Measurements from ENCODE around the gene ZNF506.
"Not testable (repeated sequence)": the region's sequence is repeated elsewhere in the genome, so short reads cannot be mapped to it uniquely, and the experiment has no call there.

Gene ZNF506

DNA sequence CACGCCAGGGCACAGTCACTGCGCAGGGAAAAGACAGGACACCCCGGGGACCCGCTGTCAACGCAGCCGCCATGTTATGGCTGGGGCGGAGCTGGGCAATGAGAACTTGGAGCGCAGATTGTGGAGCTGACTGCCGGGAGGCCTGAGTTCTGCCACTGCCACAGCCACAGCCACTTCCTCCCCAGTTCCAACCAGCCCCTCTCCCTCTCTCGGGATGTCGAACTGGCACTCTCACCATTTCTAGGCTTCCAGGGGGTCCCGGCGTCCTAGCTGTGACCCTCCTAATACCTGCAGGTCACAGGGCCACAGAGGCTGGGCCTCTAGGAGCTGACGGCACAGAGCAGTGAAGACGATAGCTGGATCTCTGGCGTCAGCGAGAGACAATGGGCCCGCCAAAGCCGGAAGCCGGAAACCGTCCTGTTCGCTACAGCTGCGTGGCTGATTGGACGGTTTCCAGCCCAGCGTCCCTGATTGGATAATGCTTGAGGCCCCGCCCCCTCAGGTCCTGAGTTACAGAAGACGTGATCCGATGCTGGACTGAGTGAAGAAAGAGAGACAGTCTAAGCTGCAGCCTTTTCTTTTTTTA is at the start of gene ZNF506:
Gene ZNF506 (minus strand): TSS at position 385 of the 586 bp plus-strand sequence. CDS start 147 bp downstream, at position 238.
- DNase-seq: peak; percentile 94

DNA sequence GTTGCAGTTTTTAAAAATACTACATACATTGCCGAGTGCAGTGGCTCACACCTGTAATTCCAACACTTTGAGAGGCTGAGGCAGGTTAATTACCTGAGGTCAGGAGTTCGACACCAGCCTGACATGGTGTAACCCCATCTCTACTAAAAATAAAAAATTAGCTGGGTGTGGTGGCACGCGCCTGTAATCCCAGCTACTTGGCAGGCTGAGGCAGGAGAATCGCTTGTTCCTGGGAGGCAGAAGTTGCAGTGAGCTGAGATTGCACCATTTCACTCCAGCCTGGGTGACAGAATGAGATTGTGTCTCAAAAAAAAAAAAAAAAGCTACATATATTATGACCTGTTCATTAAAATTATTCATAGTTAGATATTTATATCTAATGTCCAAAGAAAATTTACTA is 48.5 kb upstream of the ZNF506 start:
- not testable (repeated sequence) for DNase-seq

DNA sequence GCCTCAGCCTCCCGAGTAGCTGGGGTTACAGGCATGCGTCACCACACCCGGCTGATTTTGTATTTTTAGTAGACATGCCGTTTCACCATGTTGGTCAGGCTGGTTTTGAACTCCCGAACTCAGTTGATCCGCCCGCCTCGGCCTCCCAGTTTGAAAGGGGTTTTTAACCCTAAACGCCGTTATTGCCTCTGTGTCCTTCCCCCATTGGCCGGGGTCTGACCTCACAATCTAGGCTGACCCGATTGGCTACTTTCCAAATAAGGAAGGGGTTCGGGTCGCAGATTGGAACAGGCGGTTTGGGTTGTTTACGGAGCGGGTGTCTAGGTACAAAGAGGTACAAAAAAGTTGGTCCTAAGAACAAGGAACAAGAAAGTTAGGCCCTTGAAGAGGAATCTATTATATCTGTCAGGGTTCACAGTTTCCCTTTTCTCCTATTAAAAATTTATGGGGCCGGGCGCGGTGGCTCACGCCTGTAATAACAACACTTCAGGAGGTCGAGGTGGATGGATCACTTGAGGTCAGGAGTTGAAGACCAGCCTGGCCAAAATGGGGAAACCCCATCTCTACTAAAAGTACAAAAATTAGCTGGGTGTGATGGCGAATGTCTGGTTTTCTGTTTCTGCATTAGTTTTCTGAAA is 45.2 kb upstream of the ZNF506 start:
- DNase-seq: peak; percentile 13

DNA sequence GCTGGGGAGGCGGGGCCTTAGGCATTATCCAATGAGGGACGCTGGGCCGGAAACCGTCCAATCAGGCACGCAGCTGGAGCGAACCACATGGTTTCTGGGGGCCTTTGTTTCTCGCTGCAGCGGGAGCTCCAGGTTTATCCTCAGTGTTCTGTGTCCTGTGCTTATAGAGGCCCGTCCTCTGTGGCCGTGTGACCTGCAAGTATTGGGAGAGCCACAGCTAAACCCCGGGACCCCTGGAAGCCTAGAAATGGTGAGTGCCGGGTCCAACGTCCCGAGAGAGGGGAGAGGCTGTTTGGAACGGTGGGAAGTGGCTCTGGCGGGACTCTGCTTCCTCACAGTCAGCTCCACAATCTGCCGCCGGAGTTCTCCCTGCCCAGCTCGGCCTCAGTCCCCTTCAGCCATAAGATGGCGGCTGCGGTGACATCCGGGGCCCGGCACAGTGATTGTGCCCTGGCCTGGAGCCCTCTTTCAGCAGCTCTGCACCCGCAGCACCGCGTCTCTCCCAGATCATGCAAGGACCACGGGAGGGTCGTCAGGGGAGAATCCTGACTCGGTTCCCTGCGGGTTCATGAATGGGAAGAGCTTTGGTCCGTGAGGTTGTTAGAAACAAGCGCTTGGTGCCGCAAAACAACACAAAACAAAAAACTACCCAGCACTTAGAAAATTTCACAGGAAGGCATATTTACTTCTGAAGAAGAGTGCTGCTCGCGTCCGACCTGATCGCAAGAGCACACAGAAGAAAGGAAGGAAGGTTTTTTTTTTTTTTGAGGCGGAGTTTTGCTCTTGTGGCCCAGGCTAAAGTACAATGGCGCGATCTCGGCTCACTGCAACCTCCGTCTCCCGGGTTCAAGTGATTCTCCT is 44.4 kb upstream of the ZNF506 start, which contains the start of gene ZNF253:
Gene ZNF253 (plus strand): TSS at position 133 of the 861 bp plus-strand sequence. CDS start 115 bp downstream, at position 248.
- peak; percentile 89 for DNase-seq

DNA sequence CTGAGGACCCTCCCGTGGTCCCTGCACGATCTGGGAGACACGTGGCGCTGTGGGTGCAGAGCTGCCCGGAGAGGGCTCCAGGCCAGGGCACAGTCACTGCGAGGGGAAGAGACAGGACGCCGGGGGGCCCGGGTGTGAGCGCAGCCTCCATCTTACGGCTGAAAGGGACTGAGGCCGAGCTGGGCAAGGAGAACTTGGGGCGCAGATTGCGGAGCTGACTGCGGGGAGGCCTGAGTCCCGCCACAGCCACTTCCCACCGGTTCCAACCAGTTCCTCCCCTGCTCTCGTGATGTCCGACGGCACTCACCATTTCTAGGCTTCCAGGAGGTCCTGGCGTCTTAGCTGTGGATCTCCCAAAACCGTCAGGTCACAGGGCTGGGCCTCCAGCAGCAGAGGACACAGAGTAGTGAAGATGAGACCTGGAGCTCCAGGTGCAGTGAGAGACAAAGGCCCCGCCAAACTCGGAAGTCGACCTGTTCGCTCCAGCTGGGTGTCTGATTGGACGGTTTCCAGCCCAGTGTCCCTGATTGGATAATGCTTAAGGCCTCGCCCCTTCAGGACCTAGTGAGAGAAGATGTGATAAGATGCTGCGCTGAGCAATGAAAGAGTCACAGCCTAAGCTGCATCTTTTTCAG is 39.3 kb upstream of the ZNF506 start:
- peak; percentile 12 for DNase-seq

DNA sequence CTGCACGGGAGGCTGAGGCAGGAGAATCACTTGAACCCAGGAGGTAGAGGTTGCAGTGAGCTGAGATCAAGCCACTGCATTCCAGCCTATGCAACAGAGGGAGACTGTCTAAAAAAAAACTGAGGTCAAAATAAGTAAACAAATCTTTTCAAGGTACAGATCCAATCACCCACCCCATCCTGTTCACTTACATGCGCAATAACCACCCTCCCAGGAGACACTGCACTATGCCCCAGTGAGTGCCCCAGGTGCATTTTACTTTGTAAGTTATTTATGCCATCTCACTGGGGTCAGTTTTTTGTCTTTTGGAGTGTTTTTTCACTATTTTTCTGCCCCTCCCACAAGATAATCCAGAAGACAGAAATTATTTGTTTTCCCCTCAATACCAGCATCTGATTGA is 37.2 kb upstream of the ZNF506 start:
- DNase-seq: no peak

DNA sequence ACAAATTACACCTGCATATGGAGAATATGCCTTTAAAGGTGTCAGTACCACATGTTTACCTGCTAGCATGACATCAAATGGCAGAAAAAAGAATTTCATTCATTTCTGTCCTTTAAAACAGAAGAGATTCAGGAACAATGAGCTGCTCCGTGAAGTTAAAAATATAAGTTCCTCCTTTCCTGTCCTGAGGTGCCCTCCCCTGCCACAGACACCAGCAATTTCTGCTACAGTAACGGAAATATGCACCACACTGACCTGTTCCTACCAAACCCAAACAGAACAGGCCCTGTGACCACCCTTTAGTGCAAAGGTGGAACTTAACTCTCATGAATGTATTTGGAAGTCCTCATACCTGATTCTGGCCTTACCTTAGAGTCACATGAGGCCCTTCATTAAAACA is 30.2 kb upstream of the ZNF506 start:
- not testable (repeated sequence) for DNase-seq

DNA sequence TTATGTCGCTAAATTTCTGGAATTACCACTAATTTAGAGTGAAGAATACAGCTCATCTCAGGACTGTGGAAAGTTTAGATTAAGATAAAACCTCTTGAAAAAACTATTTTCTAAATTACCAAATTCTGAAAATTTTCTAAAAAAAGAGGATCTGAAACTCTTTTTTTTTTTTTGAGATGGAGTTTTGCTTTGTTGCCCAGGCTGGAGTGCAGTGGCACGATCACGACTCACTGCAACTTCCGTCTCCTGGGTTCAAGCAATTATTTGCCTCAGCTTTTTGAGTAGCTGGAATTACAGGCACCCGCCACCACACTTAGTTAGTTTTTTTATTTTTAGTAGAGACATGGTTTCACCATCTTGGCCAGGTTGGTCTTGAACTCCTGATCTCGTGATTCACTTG is 27.5 kb upstream of the ZNF506 start:
- DNase-seq: no peak

DNA sequence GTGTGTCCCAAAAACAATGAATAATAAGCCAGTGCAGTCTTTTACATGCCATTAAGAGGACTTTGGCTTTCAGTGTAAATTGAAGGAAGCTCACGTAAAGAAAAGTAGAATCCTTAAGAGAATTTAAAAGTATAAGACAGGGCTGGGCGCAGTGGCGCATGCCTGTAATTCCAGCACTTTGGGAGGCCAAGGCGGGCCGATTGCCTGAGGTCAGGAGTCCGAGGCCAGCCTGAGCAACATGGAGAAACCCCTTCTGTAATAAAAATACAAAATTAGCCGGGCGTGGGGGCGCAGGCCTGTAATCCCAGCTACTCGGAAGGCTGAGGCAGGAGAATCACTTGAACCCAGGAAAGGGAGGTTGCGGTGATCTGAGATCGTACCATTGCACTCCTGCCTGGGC is 26.2 kb upstream of the ZNF506 start:
- DNase-seq: no peak

DNA sequence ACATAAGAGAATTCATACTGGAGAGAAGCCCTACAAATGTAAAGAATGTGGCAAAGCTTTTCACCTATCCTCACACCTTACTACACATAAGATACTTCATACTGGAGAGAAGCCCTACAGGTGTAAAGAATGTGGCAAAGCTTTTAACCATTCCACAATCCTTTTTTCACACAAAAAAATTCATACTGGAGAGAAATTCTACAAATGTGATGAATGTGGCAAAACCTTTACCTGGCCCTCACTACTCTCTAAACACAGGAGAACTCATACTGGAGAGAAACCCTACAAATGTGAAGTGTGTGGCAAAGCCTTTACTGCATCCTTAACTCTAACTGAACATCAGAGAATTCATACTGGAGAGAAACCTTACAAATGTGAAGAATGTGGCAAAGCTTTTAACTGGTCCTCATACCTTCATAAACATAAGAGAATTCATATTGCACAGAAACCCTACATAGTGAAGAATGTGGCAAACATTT is 14.0 kb upstream of the ZNF506 start:
- DNase-seq: no peak

DNA sequence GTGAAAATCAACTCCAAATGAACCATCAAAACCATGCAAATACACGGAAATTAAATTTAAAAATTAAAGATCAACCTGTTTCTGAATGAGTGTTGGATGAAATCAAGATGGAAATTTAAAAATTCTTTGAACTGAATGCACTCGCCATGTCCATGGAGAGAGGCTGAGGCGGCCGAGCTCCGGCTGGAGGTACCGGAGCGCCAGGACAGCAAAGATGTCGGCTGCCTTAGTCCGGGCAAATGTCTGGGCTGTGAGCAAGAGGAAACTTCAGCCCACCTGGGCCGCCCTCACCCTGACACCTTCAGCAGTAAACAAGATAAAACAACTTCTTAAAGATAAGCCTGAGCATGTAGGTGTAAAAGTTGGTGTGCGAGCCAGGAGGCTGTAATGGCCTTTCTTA is 5.3 kb upstream of the ZNF506 start:
- DNase-seq: no peak

DNA sequence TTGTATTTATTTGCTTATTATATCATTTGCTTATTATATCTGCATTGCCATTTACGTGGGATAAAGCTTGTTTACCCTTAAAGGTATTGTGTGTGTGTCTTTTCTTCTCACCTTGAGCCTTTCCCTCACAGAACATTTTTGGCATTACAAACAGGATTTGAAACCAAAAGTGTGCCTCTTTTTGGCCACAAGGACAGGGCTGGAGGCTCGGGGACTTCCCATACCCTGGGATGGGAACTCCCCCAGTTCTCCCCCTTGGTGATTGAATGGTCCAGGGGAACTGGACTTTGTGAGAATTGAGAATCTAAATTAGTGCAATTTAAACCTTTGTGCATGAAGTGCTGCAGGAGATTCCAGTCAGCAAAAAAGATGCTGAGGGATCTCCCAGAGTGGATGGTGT is 2.4 kb upstream of the ZNF506 start:
- no peak for DNase-seq

DNA sequence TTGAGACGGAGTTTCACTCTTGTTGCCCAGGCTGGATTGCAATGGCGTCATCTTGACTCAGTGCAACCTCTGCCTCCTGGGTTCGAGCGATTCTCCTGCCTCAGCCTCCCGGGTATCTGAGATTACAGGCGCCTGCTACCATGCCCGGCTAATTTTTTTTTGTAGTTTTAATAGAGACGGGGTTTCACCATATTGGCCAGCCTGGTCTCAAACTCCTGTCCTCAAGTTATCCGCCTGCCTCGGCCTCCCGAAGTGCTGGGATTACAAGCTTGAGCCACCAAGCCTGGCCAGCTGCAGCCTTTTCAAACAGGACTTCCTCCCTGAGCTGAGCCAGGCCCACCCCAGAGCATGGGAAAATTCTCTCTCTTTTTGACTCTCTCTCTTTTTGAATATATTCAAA is 426 bp upstream of the ZNF506 start:
- DNase-seq: not testable (repeated sequence)

DNA sequence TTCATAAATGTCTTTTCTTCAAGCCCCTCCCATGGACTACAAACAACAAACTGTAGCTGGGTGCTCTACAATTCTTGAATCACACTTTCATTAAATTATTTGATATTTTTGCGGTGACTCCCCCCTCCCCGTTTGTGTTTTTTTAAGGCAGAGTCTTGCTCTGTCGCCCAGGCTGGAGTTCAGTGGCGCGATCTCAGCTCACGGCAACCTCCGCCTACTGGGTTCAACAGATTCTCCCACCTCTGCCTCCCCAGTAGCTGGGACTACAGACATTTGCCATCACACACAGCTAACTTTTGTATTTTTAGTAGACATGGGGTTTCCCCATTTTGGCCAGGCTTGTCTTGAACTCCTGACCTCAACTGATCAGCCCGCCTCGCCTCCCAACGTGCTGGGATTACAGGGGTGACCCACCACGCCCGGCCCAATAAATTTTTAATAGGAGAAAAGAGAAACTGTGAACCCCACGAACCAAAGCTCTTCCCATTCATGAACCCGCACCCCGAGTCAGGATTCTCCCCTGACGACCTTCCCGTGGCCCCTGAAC is 703 bp downstream of the ZNF506 start:
- no peak for DNase-seq

DNA sequence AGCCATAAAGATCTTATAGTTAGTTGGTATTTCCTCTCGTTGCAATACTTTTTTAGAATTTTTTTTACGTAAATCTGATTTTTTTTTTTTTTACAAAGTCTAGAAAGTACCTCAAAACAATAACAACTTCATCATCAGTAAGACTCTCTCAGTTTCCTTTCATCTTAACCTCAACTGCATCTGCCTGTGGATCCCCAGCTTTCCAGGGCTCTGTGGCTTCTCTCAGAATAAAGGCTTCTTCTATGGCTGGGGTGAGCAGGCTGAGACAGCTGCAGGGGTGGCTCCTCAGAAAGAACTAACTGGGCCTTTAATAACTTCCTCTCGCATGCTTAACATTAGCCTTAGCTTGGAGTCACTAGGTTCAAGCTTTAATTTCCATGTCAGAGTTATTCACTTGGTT is 4.2 kb downstream of the ZNF506 start:
- DNase-seq: peak; percentile 36

DNA sequence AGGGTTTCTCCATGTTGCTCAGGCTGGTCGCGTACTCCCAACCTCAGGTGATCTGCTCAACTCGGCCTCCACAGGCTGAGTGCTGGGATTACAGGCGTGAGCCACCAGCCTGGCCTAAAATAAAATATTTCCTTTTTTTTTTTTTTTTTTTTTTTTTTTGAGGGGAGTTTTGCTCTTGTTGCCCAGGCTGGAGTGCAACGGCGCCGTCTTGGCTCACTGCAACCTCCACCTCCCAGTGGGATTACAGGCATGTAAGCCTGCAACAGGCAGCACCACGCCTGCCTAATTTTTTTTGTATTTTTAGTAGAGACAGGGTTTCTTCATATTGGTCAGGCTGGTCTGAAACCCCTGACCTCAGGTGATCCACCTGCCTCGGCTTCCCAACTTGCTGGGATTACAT is 4.9 kb downstream of the ZNF506 start:
- DNase-seq: no peak

DNA sequence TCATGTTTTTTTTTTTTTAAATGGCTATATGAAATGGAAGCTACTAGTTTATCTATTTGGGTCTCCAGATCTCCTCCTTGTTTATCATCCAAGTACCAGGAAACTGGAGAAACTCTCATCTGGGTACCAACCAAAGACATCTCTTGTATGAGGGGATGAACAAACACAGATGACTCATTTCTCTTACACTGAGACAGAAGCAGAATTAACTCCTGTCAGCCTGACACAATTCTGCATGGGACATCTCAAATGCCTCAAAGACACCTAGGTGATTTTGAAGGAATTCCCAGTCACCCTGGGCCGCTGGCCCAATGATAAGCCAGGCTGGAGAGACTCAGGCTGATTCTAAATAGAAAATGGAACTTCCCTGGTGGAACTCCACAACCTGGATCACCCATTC is 9.6 kb downstream of the ZNF506 start:
- not testable (repeated sequence) for DNase-seq

DNA sequence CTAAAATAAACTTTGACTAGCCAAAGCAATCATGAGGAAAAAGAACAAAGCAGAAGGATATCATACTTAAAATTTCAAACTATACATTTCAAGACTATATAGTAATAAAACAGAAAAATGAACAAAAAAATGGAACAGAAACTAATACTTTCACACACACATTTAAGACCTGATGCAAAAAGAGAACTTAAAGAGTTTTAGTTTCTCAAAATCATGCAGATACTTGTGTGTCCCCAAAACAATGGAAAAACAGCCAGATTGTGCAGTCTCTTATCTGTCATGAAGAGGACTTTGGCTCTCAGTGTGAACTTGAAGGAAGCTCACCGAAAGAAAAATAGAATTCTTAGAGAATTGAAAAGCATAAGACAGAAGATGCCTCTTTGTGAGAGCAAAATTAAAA is 16.1 kb downstream of the ZNF506 start:
- DNase-seq: no peak

DNA sequence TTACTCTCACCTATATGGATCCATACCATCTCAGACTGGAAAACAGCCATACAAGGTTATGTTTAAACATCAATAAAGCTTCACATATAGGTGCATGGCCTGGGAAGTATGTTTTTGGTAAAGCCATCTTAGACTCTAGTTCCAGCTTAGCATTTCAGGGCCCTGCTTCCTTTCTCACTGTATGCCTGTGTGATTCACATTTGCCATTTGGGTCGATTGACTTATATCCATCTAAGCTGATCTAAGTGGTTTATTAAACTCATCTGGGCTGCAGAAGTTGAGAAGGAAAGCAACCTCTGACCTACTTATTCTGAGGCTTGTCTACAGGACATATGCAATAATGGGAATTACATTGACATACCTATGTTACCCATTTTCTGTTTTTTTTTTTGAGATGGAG is 33.5 kb downstream of the ZNF506 start:
- DNase-seq: no peak

DNA sequence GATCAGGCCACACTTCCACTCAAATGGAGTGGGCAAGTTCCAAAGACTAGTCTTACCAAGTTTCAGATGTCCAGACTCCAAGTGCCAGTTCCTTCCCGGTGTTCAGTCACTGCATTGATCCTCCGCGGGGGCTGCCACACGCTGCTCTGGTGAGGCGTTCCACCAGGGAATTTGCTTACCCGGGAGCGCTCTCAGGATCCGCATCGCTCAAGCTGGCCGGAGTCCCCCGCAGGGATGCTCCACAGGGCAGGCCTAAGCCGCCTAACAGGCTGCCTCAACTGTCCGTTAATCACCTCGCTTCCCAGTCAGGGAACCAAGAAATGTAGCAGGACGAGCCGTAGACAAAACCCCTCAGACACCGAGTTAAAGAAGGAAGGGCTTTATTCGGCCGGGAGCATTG is 36.1 kb downstream of the ZNF506 start:
- DNase-seq: not testable (repeated sequence)

DNA sequence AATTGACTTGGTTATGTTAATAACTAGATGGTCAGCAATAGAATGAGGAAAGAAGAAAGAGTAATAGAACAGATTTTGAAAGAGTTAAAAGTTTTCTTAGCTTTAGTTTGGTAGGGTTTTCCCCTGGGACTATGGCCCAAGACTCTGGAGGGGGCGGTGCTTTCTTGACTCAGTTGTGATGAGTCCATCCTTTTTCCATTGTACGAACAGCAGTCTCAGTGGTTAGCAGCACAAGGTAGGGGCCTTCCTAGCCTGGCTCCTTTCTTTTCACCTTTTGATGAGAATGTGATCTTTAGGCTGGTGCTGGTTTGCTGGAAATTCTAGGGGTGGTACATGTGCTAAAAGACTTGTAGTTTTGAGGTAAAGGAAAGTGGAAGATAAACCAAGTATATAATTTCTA is 38.8 kb downstream of the ZNF506 start:
- DNase-seq: no peak

DNA sequence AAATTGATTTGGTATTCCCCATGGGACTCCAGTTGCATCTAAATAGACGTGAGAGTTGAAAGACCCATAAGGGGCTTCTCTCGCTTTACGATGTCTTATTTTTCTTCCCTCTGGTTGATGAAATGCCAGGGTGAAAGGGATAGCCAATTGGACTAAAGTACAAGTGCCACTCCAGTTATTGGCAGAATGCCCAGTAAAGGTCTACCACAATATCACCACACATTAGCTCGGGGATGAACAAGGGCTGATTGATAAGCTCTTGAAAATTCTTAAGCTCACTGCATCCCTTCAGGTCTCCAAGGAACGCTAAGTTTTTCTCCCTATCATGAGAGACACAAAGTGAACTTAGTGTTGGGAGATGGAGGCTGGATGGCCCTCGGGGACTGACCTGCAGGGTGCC is 39.8 kb downstream of the ZNF506 start:
- not testable (repeated sequence) for DNase-seq

DNA sequence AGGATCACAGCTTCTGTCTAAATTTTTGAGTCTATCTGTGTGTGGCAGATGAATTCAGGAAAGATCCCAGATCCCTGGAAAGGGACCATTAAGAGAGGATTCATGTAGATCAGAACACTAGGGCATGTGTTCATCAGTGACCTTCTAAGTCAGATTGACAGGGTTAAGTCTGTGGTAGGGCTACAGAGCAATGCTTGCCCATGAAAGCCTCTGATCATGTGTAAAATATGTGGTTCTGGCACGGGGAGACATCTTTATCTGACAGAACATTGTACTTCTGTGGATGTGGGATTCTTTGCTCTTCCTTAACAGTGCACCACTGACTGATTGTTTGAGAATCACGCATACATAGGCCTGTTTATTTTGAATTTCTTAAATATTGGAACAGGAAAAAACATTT is 42.9 kb downstream of the ZNF506 start:
- no peak for DNase-seq

Data from activated CD4-positive, alpha-beta T cell treated with anti-CD3 and anti-CD28 coated beads for 1 hour (primary cell).